K562 (cell line): Measurements from ENCODE around the gene GLTP. TPM values are rescaled to one million over a fixed set of nuclear protein-coding genes. Genes with fewer than 3 reads are reported as not detected.

Experiments
- DMBX1 ChIP-seq: fragments of 250-450 bp; sonication (Bioruptor Pico); IDR thresholded peaks from 2 replicates; pipeline ENCODE4 v1.8.0; 2022; ENCODE audit warnings: inconsistent platforms, mild to moderate bottlenecking, moderate library complexity, borderline replicate concordance
- FOXA3 ChIP-seq, 2 experiments: fragments of 450-650 bp in 1 of 2; sonication (generic) in 1 of 2; formaldehyde crosslinking; IDR thresholded peaks in 1 of 2; conservative IDR thresholded peaks in 1 of 2; 2 replicates each; pipeline versions ENCODE4 v1.4.0 to v1.8.0; 2020 to 2022; ENCODE audit warnings: mild to moderate bottlenecking in 2 of 2, missing genetic modification reagents in 1 of 2
- FOXM1 ChIP-seq, 2 experiments: fragments of 450-650 bp in 1 of 2; sonication (generic) in 1 of 2; formaldehyde crosslinking in 1 of 2; IDR thresholded peaks; 2 replicates each; pipeline versions ENCODE4 v1.6.1 to v1.9.0; 2017 to 2022; ENCODE audit warnings: low read depth in 2 of 2, mild to moderate bottlenecking in 2 of 2, missing genetic modification reagents in 1 of 2, moderate library complexity in 1 of 2
- GABPB2 ChIP-seq: fragments of 250-450 bp; sonication (Bioruptor Pico); conservative IDR thresholded peaks from 2 replicates; pipeline ENCODE4 v1.5.1; 2021; ENCODE audit warnings: mild to moderate bottlenecking
- GTF2A2 ChIP-seq: IDR thresholded peaks from 2 replicates; pipeline ENCODE4 v1.6.1; 2016; ENCODE audit warnings: mild to moderate bottlenecking, missing genetic modification characterization, missing compliant biosample characterization
- KDM1A ChIP-seq, 2 experiments: fragments of 450-650 bp; IDR thresholded peaks; 2 replicates each; pipeline ENCODE4 v1.6.1; 2016; ENCODE audit warnings: mild to moderate bottlenecking in 2 of 2
- NR4A1 ChIP-seq, 2 experiments: fragments of 250-450 bp in 1 of 2; fragments of 450-650 bp in 1 of 2; sonication (Bioruptor Pico) in 1 of 2; IDR thresholded peaks; 2 replicates each; pipeline versions ENCODE4 v1.4.0 to v1.6.1; 2016 to 2020; ENCODE audit warnings: mild to moderate bottlenecking in 2 of 2, missing compliant biosample characterization in 1 of 2, missing genetic modification characterization in 1 of 2, moderate library complexity in 1 of 2
- PURB ChIP-seq: sonication (generic); formaldehyde crosslinking; IDR thresholded peaks from 2 replicates; pipeline ENCODE4 v1.9.0; 2021; ENCODE audit warnings: low read depth, mild to moderate bottlenecking, missing genetic modification reagents
- RBBP5 ChIP-seq: fragments of 200-600 bp; sonication (generic); IDR thresholded peaks from 2 replicates; pipeline ENCODE4 v1.6.1; 2012; ENCODE audit warnings: borderline replicate concordance, mild to moderate bottlenecking, low read length, control low read depth, inconsistent platforms; ENCODE audit not compliant: insufficient read depth, poor library complexity, severe bottlenecking
- SMARCA5 ChIP-seq: fragments of 450-650 bp; IDR thresholded peaks from 2 replicates; pipeline ENCODE4 v1.6.1; 2016
- SRSF3 ChIP-seq: fragments of 200-400 bp; formaldehyde crosslinking; IDR thresholded peaks from 2 replicates; pipeline ENCODE4 v1.6.1; 2016; ENCODE audit warnings: mild to moderate bottlenecking, low read length, moderate library complexity; ENCODE audit not compliant: insufficient read depth
- STAG1 ChIP-seq: sonication (generic); formaldehyde crosslinking; IDR thresholded peaks from 2 replicates; pipeline ENCODE4 v1.5.0; 2020; ENCODE audit warnings: missing genetic modification reagents, borderline replicate concordance
- YBX1 ChIP-seq: fragments of 450-650 bp; IDR thresholded peaks from 2 replicates; pipeline ENCODE4 v1.7.1; 2016; ENCODE audit warnings: mild to moderate bottlenecking
- ZNF197 ChIP-seq: fragments of 200-800 bp; sonication (Bioruptor generic); IDR thresholded peaks from 2 replicates; pipeline ENCODE4 v1.6.1; 2016; ENCODE audit warnings: low read depth, missing genetic modification characterization, missing compliant biosample characterization
- ZNF436 ChIP-seq: fragments of 250-450, 450-650 bp; sonication (Bioruptor Pico); formaldehyde crosslinking; IDR thresholded peaks from 2 replicates; pipeline ENCODE4 v1.7.0; 2020; ENCODE audit warnings: mild to moderate bottlenecking
- polyA plus RNA-seq, 8 experiments: library from polyadenylated mRNA; depleted of rRNA in 4 of 8; stranded (reverse) in 5 of 8; unstranded in 3 of 8; fragments of >200 nt; fragmentation: Nextera tagmentation in 2 of 8; fragmentation: Illumina TruSeq in 1 of 8; extraction: Ambion mirVana in 2 of 8; extraction: Trizol in 1 of 8; gene quantifications; 2 replicates each; pipeline versions ENCODE4 v1.2.1 to v1.2.3, GENCODE V29; 2011 to 2014; ENCODE audit warnings: inconsistent platforms in 1 of 8, missing spikeins in 1 of 8
- total RNA-seq, 7 experiments: library from RNA; depleted of rRNA in 6 of 7; stranded (reverse); fragments of >200 nt in 6 of 7; fragmentation: Illumina TruSeq in 2 of 7; extraction: Trizol in 2 of 7; gene quantifications; 2 replicates each; pipeline versions ENCODE4 v1.2.1 to v1.2.3, GENCODE V29; 2011 to 2021; ENCODE audit warnings: low replicate concordance in 1 of 7
- TF ChIP-seq, protein P1 (sequence below): fragments of 450-650 bp; conservative IDR thresholded peaks from 2 replicates; pipeline ENCODE4 v1.6.1; 2016; ENCODE audit warnings: missing genetic modification characterization, low read depth, mild to moderate bottlenecking, control low read depth, missing compliant biosample characterization
- TF ChIP-seq, protein P2 (sequence below): fragments of 450-650 bp; IDR thresholded peaks from 2 replicates; pipeline ENCODE4 v1.6.1; 2018; ENCODE audit not compliant: partially characterized antibody
- TF ChIP-seq, protein P3 (sequence below): sonication (generic); formaldehyde crosslinking; IDR thresholded peaks from 2 replicates; pipeline ENCODE4 v1.8.0; 2022; ENCODE audit warnings: missing genetic modification reagents, mild to moderate bottlenecking, borderline replicate concordance

The GLTP gene
- total and polyA plus RNA-seq, 9 of the 15 experiments (the other 6 are each of a cell fraction or from before 2014, with no cell fraction given) = 4.4 to 8.3 (median 6.1) TPM

DNA sequence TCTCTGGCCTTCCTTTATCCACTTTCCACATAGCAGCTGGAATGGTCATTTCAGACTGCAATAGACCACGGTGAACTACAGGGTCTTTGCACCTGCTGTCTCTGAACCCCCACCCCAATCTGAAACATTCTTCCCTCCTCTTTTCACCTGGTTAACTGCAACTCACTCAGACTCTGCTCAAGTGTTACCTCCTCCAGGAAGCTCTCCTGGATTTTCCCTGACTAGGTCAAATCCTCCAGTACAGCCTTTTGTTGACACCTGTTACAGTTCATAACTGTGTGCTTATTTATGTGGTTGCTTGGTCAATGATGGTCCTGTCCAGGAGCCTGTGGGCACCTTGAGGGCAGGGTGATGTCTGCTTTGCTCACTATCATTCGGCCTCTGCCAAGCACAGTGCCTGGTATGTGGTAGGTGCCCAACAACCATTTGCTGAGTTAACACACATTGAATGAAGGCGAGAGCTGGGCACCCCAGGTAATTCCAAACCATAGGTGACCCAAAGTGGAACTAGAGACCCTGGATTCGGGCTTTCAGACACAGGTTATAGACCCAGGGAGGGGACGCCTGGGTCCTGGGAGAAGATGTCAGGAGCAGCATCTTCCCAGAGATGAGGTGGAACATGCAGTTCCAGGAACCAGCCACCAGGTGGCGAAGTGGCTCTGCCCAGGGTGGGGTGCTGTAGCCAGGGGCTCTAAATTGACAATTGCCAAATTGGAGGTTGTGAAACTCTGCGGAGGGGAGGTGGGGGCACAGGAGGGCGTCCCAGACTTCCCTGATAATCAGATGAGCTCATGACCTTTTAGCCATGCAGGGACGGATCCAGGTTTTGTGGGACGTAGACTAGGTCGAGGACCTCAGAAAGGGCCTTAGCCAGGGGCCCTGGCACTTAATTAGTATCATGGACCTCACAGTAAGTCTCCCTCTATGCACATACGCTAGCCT lies 75.2 kb downstream of the GLTP start (continued):
- TF ChIP-seq DMBX1 (CRISPR knock-in tag) (no peak), KDM1A (IDR thresholded peaks at IDR 0.05) (no peak), RBBP5 (no peak), YBX1 (no peak), SRSF3 (no peak), FOXA3 (CRISPR knock-in tag; conservative IDR thresholded peaks at IDR 0.05 in 1 of 2, IDR thresholded peaks at IDR 0.05 in 1 of 2) (no peak), GTF2A2 (tag) (no peak), GABPB2 (CRISPR knock-in tag) (no peak), SMARCA5 (peak; percentile 41; the same call in 1 of the 2 replicates), ZNF197 (CRISPR knock-in tag) (no peak), NR4A1 (CRISPR knock-in tag; IDR thresholded peaks at IDR 0.05) (no peak), NR4A1 (tag; IDR thresholded peaks at IDR 0.05) (no peak), FOXM1 (IDR thresholded peaks at IDR 0.05; ENCODE audit: low read depth) (no peak), FOXM1 (CRISPR knock-in tag; IDR thresholded peaks at IDR 0.05; ENCODE audit: low read depth) (no peak), PURB (CRISPR knock-in tag) (no peak), STAG1 (CRISPR knock-in tag) (peak; percentile 89), ZNF436 (CRISPR knock-in tag) (peak; percentile 62; the same call in 1 of the 2 replicates)
- TF ChIP-seq, protein P1, sequence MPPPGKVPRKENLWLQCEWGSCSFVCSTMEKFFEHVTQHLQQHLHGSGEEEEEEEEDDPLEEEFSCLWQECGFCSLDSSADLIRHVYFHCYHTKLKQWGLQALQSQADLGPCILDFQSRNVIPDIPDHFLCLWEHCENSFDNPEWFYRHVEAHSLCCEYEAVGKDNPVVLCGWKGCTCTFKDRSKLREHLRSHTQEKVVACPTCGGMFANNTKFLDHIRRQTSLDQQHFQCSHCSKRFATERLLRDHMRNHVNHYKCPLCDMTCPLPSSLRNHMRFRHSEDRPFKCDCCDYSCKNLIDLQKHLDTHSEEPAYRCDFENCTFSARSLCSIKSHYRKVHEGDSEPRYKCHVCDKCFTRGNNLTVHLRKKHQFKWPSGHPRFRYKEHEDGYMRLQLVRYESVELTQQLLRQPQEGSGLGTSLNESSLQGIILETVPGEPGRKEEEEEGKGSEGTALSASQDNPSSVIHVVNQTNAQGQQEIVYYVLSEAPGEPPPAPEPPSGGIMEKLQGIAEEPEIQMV = no peak
- TF ChIP-seq, protein P2, sequence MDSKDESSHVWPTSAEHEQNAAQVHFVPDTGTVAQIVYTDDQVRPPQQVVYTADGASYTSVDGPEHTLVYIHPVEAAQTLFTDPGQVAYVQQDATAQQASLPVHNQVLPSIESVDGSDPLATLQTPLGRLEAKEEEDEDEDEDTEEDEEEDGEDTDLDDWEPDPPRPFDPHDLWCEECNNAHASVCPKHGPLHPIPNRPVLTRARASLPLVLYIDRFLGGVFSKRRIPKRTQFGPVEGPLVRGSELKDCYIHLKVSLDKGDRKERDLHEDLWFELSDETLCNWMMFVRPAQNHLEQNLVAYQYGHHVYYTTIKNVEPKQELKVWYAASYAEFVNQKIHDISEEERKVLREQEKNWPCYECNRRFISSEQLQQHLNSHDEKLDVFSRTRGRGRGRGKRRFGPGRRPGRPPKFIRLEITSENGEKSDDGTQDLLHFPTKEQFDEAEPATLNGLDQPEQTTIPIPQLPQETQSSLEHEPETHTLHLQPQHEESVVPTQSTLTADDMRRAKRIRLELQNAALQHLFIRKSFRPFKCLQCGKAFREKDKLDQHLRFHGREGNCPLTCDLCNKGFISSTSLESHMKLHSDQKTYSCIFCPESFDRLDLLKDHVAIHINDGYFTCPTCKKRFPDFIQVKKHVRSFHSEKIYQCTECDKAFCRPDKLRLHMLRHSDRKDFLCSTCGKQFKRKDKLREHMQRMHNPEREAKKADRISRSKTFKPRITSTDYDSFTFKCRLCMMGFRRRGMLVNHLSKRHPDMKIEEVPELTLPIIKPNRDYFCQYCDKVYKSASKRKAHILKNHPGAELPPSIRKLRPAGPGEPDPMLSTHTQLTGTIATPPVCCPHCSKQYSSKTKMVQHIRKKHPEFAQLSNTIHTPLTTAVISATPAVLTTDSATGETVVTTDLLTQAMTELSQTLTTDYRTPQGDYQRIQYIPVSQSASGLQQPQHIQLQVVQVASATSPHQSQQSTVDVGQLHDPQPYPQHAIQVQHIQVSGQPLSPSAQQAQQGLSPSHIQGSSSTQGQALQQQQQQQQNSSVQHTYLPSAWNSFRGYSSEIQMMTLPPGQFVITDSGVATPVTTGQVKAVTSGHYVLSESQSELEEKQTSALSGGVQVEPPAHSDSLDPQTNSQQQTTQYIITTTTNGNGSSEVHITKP = no peak
- TF ChIP-seq, protein P3, sequence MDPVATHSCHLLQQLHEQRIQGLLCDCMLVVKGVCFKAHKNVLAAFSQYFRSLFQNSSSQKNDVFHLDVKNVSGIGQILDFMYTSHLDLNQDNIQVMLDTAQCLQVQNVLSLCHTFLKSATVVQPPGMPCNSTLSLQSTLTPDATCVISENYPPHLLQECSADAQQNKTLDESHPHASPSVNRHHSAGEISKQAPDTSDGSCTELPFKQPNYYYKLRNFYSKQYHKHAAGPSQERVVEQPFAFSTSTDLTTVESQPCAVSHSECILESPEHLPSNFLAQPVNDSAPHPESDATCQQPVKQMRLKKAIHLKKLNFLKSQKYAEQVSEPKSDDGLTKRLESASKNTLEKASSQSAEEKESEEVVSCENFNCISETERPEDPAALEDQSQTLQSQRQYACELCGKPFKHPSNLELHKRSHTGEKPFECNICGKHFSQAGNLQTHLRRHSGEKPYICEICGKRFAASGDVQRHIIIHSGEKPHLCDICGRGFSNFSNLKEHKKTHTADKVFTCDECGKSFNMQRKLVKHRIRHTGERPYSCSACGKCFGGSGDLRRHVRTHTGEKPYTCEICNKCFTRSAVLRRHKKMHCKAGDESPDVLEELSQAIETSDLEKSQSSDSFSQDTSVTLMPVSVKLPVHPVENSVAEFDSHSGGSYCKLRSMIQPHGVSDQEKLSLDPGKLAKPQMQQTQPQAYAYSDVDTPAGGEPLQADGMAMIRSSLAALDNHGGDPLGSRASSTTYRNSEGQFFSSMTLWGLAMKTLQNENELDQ (CRISPR knock-in tag) = no peak
